Adipocyte (in vitro differentiated cells): ENCODE results near the gene COG2.
"Not testable (repeated sequence)": the region's sequence is repeated elsewhere in the genome, so short reads cannot be mapped to it uniquely, and the experiment has no call there.

Experiments used
- DNase-seq: peaks from one replicate; pipeline ENCODE4 v3.0.0-alpha.2; 2015; ENCODE audit warnings: low read depth
- H3K27me3 ChIP-seq: replicated peaks from 2 replicates; pipeline ENCODE4 v1.7.0; 2013; ENCODE audit warnings: mild to moderate bottlenecking, low read length, moderate library complexity; ENCODE audit not compliant: control insufficient read depth, insufficient read depth
- H3K36me3 ChIP-seq: 2 replicates; pipeline ENCODE4 v1.7.0; 2013; ENCODE audit warnings: low read length, mild to moderate bottlenecking, moderate library complexity; ENCODE audit not compliant: control insufficient read depth, insufficient read depth, severe bottlenecking
- H3K4me1 ChIP-seq: 2 replicates; pipeline ENCODE4 v1.7.0; 2013; ENCODE audit warnings: mild to moderate bottlenecking, low read length, moderate library complexity; ENCODE audit not compliant: control insufficient read depth, insufficient read depth
- H3K4me3 ChIP-seq: 2 replicates; pipeline ENCODE4 v1.7.0; 2013; ENCODE audit warnings: mild to moderate bottlenecking, low read length, moderate library complexity
- H3K9ac ChIP-seq: 2 replicates; pipeline ENCODE4 v1.7.0; 2013; ENCODE audit warnings: mild to moderate bottlenecking, low read length, moderate library complexity
- H3K9me3 ChIP-seq: 2 replicates; pipeline ENCODE4 v1.7.0; 2013; ENCODE audit warnings: mild to moderate bottlenecking, low read length, moderate library complexity; ENCODE audit not compliant: control insufficient read depth

COG2 gene

GRCh38 chr1:230642263-230642959, at the start of gene COG2:
Gene COG2 (plus strand): TSS chr1:230642481. CDS start chr1:230642607, 126 bp downstream.
- H3K36me3 ChIP-seq, result peaks cover 9% of the 10 kb centered on the region
- H3K4me3 ChIP-seq, result peak within 1 kb of the TSS; percentile 91
- peak; percentile 98 for DNase-seq
- H3K9me3 ChIP-seq, result no peaks in the 10 kb centered on the region
- peaks cover 22% of the 10 kb centered on the region for H3K4me1 ChIP-seq
- H3K9ac ChIP-seq, result peak within 1 kb of the TSS; percentile 93
- H3K27me3 ChIP-seq, result peaks cover 18% of the 10 kb centered on the region

- Histone ChIP-seq H3K4me1 (no peaks in the 10 kb centered on the region), H3K36me3 (no peaks in the 10 kb centered on the region), H3K9ac (no peak overlapping the region), H3K9me3 (no peaks in the 10 kb centered on the region), H3K4me3 (no peak overlapping the region), H3K27me3 (peaks cover 9% of the 10 kb centered on the region)
- no peak for DNase-seq
Observed at GRCh38 chr1:230592848-230593414, 49.4 kb upstream of the COG2 start.

GRCh38 chr1:230594214-230594773, 48.0 kb upstream of the COG2 start:
- Histone ChIP-seq H3K9ac (no peak overlapping the region), H3K9me3 (peaks cover 9% of the 10 kb centered on the region), H3K27me3 (peaks cover 9% of the 10 kb centered on the region), H3K4me3 (no peak overlapping the region), H3K4me1 (no peaks in the 10 kb centered on the region), H3K36me3 (no peaks in the 10 kb centered on the region)
- no peak for DNase-seq

GRCh38 chr1:230595181-230595580, 47.1 kb upstream of the COG2 start:
- Histone ChIP-seq H3K4me3 (no peak overlapping the region), H3K36me3 (no peaks in the 10 kb centered on the region), H3K27me3 (peaks cover 9% of the 10 kb centered on the region), H3K9ac (no peak overlapping the region), H3K4me1 (no peaks in the 10 kb centered on the region), H3K9me3 (peaks cover 17% of the 10 kb centered on the region)
- DNase-seq, result no peak

GRCh38 chr1:230596306-230596705, 46.0 kb upstream of the COG2 start:
- no peaks in the 10 kb centered on the region for H3K4me1 ChIP-seq
- peaks cover 9% of the 10 kb centered on the region for H3K27me3 ChIP-seq
- no peak for DNase-seq
- peaks cover 17% of the 10 kb centered on the region for H3K9me3 ChIP-seq
- no peak overlapping the region for H3K9ac ChIP-seq
- no peaks in the 10 kb centered on the region for H3K36me3 ChIP-seq
- H3K4me3 ChIP-seq, result no peak overlapping the region

GRCh38 chr1:230598745-230599144, 43.5 kb upstream of the COG2 start:
- Histone ChIP-seq H3K27me3 (no peaks in the 10 kb centered on the region), H3K9me3 (peaks cover 17% of the 10 kb centered on the region), H3K4me3 (no peak overlapping the region), H3K9ac (no peak overlapping the region), H3K36me3 (no peaks in the 10 kb centered on the region), H3K4me1 (no peaks in the 10 kb centered on the region)
- no peak for DNase-seq

GRCh38 chr1:230599926-230600656, 42.2 kb upstream of the COG2 start:
- Histone ChIP-seq H3K4me3 (no peak overlapping the region), H3K9me3 (peaks cover 17% of the 10 kb centered on the region), H3K9ac (no peak overlapping the region), H3K27me3 (no peaks in the 10 kb centered on the region), H3K4me1 (no peaks in the 10 kb centered on the region), H3K36me3 (no peaks in the 10 kb centered on the region)
- DNase-seq, result no peak

- H3K4me3 ChIP-seq, H3K4me1 ChIP-seq, H3K9ac ChIP-seq, H3K36me3 ChIP-seq, H3K27me3 ChIP-seq, DNase-seq: not testable (repeated sequence)
- H3K9me3 ChIP-seq, result peaks cover 17% of the 10 kb centered on the region
Observed at GRCh38 chr1:230600657-230601400, 41.5 kb upstream of the COG2 start.

GRCh38 chr1:230609208-230609607, 33.1 kb upstream of the COG2 start:
- Histone ChIP-seq H3K36me3 (no peaks in the 10 kb centered on the region), H3K27me3 (peaks cover 16% of the 10 kb centered on the region), H3K9ac (no peak overlapping the region), H3K4me1 (no peaks in the 10 kb centered on the region), H3K4me3 (no peak overlapping the region), H3K9me3 (no peaks in the 10 kb centered on the region)
- DNase-seq, result no peak

- Histone ChIP-seq H3K27me3 (peaks cover 21% of the 10 kb centered on the region), H3K9ac (no peak overlapping the region), H3K4me1 (no peaks in the 10 kb centered on the region), H3K4me3 (no peak overlapping the region), H3K36me3 (no peaks in the 10 kb centered on the region), H3K9me3 (no peaks in the 10 kb centered on the region)
- no peak for DNase-seq
Observed at GRCh38 chr1:230610589-230610988, 31.7 kb upstream of the COG2 start.
